IMR-90 (cell line): ENCODE measurements around the gene KRTAP10-11. TPM values are rescaled to one million over a fixed set of nuclear protein-coding genes. Genes with fewer than 3 reads are reported as not detected.

Experiments used
- ATAC-seq: fragments of 200-7000 bp; cut with Tn5 transposase; 2 replicates; pipeline ENCODE4 v1.9.1; 2020; ENCODE audit warnings: low read depth, mild to moderate bottlenecking, moderate library complexity
- BruUV-seq: library from RNA; stranded (reverse); fragments of 400-500 nt; replicated peaks from 2 replicates; lab custom pipeline; 2021; lab: Mats Ljungman, UMichigan
- CTCF ChIA-PET: fragments of 300-600 bp; formaldehyde crosslinking; extraction: SDS; loops from one replicate; lab custom pipeline; 2021; ENCODE audit warnings: antibody characterized with exemption; lab: Yijun Ruan, JAX
- POLR2A ChIA-PET: fragments of 300-600 bp; sonication (Branson Sonifier 250); formaldehyde crosslinking; loops from one replicate; lab custom pipeline; 2022; ENCODE audit warnings: antibody characterized with exemption; ENCODE audit not compliant: unreplicated experiment; lab: Charles Lee
- DNase-seq: peaks from one replicate; pipeline ENCODE4 v3.0.0; 2013
- H2AFZ ChIP-seq: replicated peaks from 2 replicates; pipeline ENCODE3; 2013; ENCODE audit warnings: low read length, mild to moderate bottlenecking; ENCODE audit not compliant: poor library complexity
- H2AK5ac ChIP-seq: 2 replicates; pipeline ENCODE4 v1.6.1; 2013; ENCODE audit warnings: low read depth, low read length, inconsistent platforms
- H2AK9ac ChIP-seq: replicated peaks from 2 replicates; pipeline ENCODE3; 2013; ENCODE audit warnings: mild to moderate bottlenecking, low read depth, low read length, moderate library complexity; ENCODE audit not compliant: poor library complexity
- H2BK120ac ChIP-seq: 2 replicates; pipeline ENCODE4 v1.6.1; 2013; ENCODE audit warnings: low read depth, low read length, inconsistent platforms
- H2BK15ac ChIP-seq: 3 replicates; pipeline ENCODE4 v1.6.1; 2013; ENCODE audit warnings: low read depth, low read length, inconsistent platforms
- H2BK20ac ChIP-seq: 2 replicates; pipeline ENCODE4 v1.6.1; 2013; ENCODE audit warnings: low read depth, mild to moderate bottlenecking, inconsistent platforms, low read length, moderate library complexity
- H2BK5ac ChIP-seq: 2 replicates; pipeline ENCODE4 v1.6.1; 2013; ENCODE audit warnings: mild to moderate bottlenecking, low read depth, low read length, inconsistent platforms; ENCODE audit not compliant: poor library complexity, severe bottlenecking
- H3K14ac ChIP-seq: replicated peaks from 2 replicates; pipeline ENCODE4 v1.6.1; 2013; ENCODE audit warnings: low read depth, low read length, inconsistent platforms
- H3K18ac ChIP-seq: 2 replicates; pipeline ENCODE4 v1.6.1; 2013; ENCODE audit warnings: low read depth, low read length, control low read depth
- H3K23ac ChIP-seq: 2 replicates; pipeline ENCODE4 v1.6.1; 2013; ENCODE audit warnings: low read depth, low read length, inconsistent platforms
- H3K27ac ChIP-seq: 2 replicates; pipeline ENCODE4 v1.5.1; 2013; ENCODE audit warnings: mild to moderate bottlenecking, control low read depth, low read length; ENCODE audit not compliant: insufficient read depth
- H3K27me3 ChIP-seq: 2 replicates; pipeline ENCODE4 v1.6.1; 2013; ENCODE audit warnings: low read length; ENCODE audit not compliant: control insufficient read depth, insufficient read depth
- H3K36me3 ChIP-seq: 2 replicates; pipeline ENCODE4 v1.6.1; 2013; ENCODE audit warnings: low read length, mixed read lengths; ENCODE audit not compliant: control insufficient read depth, insufficient read depth
- H3K4ac ChIP-seq: 2 replicates; pipeline ENCODE4 v1.6.1; 2013; ENCODE audit warnings: low read depth, low read length, inconsistent platforms
- H3K4me1 ChIP-seq: 2 replicates; pipeline ENCODE4 v1.6.1; 2013; ENCODE audit warnings: low read length, mixed read lengths; ENCODE audit not compliant: control insufficient read depth, insufficient read depth
- H3K4me2 ChIP-seq: 2 replicates; pipeline ENCODE4 v1.6.1; 2013; ENCODE audit warnings: low read depth, mild to moderate bottlenecking, control low read depth, low read length, moderate library complexity
- H3K4me3 ChIP-seq: 2 replicates; pipeline ENCODE4 v1.5.1; 2013; ENCODE audit warnings: low read depth, mild to moderate bottlenecking, control low read depth, low read length, moderate library complexity; ENCODE audit not compliant: insufficient read depth
- H3K56ac ChIP-seq: 2 replicates; pipeline ENCODE4 v1.6.1; 2013; ENCODE audit warnings: low read length, inconsistent platforms; ENCODE audit not compliant: insufficient read depth; ENCODE audit errors: extremely low read depth
- H3K79me1 ChIP-seq, 2 experiments: 2 replicates each; pipeline ENCODE4 v1.6.1; 2013; ENCODE audit warnings: low read length in 2 of 2, inconsistent platforms in 1 of 2, low read depth in 1 of 2
- H3K9ac ChIP-seq: 2 replicates; pipeline ENCODE4 v1.6.1; 2013; ENCODE audit warnings: low read depth, low read length, control low read depth
- H3K9me1 ChIP-seq: 2 replicates; pipeline ENCODE4 v1.6.1; 2013; ENCODE audit warnings: low read length, inconsistent platforms; ENCODE audit not compliant: insufficient read depth
- H3K9me3 ChIP-seq: 2 replicates; pipeline ENCODE4 v1.6.1; 2013; ENCODE audit warnings: low read length; ENCODE audit not compliant: control insufficient read depth, insufficient read depth
- H4K20me1 ChIP-seq: 2 replicates; pipeline ENCODE4 v1.6.1; 2013; ENCODE audit warnings: low read length, inconsistent platforms; ENCODE audit not compliant: insufficient read depth
- H4K5ac ChIP-seq: 2 replicates; pipeline ENCODE4 v1.6.1; 2013; ENCODE audit warnings: mild to moderate bottlenecking, low read depth, low read length, control low read depth
- H4K8ac ChIP-seq, 2 experiments: 2 replicates each; pipeline ENCODE4 v1.6.1; 2013; ENCODE audit warnings: low read depth in 2 of 2, low read length in 2 of 2, control low read depth in 1 of 2, inconsistent platforms in 1 of 2
- H4K91ac ChIP-seq: 2 replicates; pipeline ENCODE4 v1.6.1; 2013; ENCODE audit warnings: low read depth, low read length, inconsistent platforms; ENCODE audit not compliant: insufficient read depth
- ELK1 ChIP-seq: fragments of 150-350 bp; IDR thresholded peaks from 2 replicates; pipeline ENCODE4 v1.6.1; 2016; ENCODE audit warnings: low read depth, mild to moderate bottlenecking, low read length, moderate library complexity, borderline replicate concordance
- MXI1 ChIP-seq: IDR thresholded peaks from 2 replicates; pipeline ENCODE4 v1.6.1; 2012; ENCODE audit warnings: low read depth, mild to moderate bottlenecking, low read length, moderate library complexity, borderline replicate concordance
- NFE2L2 ChIP-seq: fragments of 150-350 bp; IDR thresholded peaks from 2 replicates; pipeline ENCODE4 v1.6.1; 2016; ENCODE audit warnings: low read depth, mild to moderate bottlenecking, low read length
- WGBS, 2 experiments: methylation state at CpG; one replicate each; pipeline versions ENCODE4 v1.1.5 to v1.1.7; 2013; ENCODE audit warnings: missing lambda C conversion rate in 2 of 2; ENCODE audit not compliant: insufficient read length in 1 of 2; ENCODE audit errors: extremely low coverage in 2 of 2; 5-methylcytosine and 5-hydroxymethylcytosine counted together
- dilution Hi-C: fragments of 300-500 bp; cut with HindIII; formaldehyde crosslinking; loops from one replicate; pipeline ENCODE4 v1.14.3; 2018; ENCODE audit warnings: low sequenced_read_pairs; ENCODE audit not compliant: unreplicated experiment
- in situ Hi-C: fragments of 300-500 bp; cut with MboI; formaldehyde crosslinking; loops from 3 replicates; pipeline ENCODE4 v1.14.3; 2019; ENCODE audit warnings: low sequenced_read_pairs, inconsistent platforms, mixed read lengths
- intact Hi-C: fragments of 100-400 bp; cut with micrococcal nuclease; formaldehyde crosslinking; loops from 2 replicates; pipeline ENCODE4 v1.10.0; 2022
- polyA plus RNA-seq, 3 experiments: library from polyadenylated mRNA; depleted of rRNA; stranded (reverse); fragments of >200 nt; gene quantifications; 2 replicates each; pipeline ENCODE4 v1.2.3, GENCODE V29; 2012; ENCODE audit warnings: low replicate concordance in 1 of 3
- total RNA-seq: library from RNA; depleted of rRNA; stranded (reverse); fragments of >200 nt; gene quantifications from 2 replicates; pipeline ENCODE4 v1.2.3, GENCODE V29; 2012

The KRTAP10-11 gene
- total and polyA plus RNA-seq, 2 of the 4 experiments (the other 2 are of a cell fraction), result not detected

GRCh38 chr21:44603109-44603875 lies 42.9 kb upstream of the KRTAP10-11 start:
- H3K4ac ChIP-seq, result no peak overlapping the region
- DNase-seq (no peak), ATAC-seq (no peak)
- dilution Hi-C loops, result no loop called here
- H3K36me3 ChIP-seq, result no peaks in the 10 kb centered on the region
- CTCF ChIA-PET, result no interaction called here
- BruUV-seq, result no TSS peak
- 20% methylated on average over 3 of the region's 17 CpGs; no CpG with 5 or more reads in 1 of the 2 experiments for WGBS, 2 experiments
- H2AFZ ChIP-seq, result no peak overlapping the region
- H4K5ac ChIP-seq, result no peak overlapping the region
- H3K27ac ChIP-seq, result no peak overlapping the region
- intact Hi-C loops, result no loop called here
- H2AK5ac ChIP-seq, result no peak overlapping the region
- no peaks in the 10 kb centered on the region for H3K79me1 ChIP-seq
- no peak overlapping the region for H3K14ac ChIP-seq
- no peak overlapping the region for H3K23ac ChIP-seq
- H3K18ac ChIP-seq, result no peak overlapping the region
- TF ChIP-seq MXI1 (no peak), NFE2L2 (no peak), ELK1 (no peak)
- H3K4me1 ChIP-seq, result no peaks in the 10 kb centered on the region
- no peaks in the 10 kb centered on the region for H4K20me1 ChIP-seq
- H4K91ac ChIP-seq, result no peak overlapping the region
- no peak overlapping the region for H2AK9ac ChIP-seq
- peaks cover 2% of the 10 kb centered on the region for H3K27me3 ChIP-seq
- H3K9me3 ChIP-seq, result no peaks in the 10 kb centered on the region
- H3K9ac ChIP-seq, result no peak overlapping the region
- no peak overlapping the region for H4K8ac ChIP-seq
- H2BK120ac ChIP-seq, result no peak overlapping the region
- H3K4me3 ChIP-seq, result no peak overlapping the region
- H2BK15ac ChIP-seq, result no peak overlapping the region
- no peak overlapping the region for H3K56ac ChIP-seq
- in situ Hi-C loops, result no loop called here
- H3K9me1 ChIP-seq, result no peaks in the 10 kb centered on the region
- no peak overlapping the region for H2BK5ac ChIP-seq
- H2BK20ac ChIP-seq, result no peak overlapping the region
- POLR2A ChIA-PET, result no interaction called here
- no peak overlapping the region for H3K4me2 ChIP-seq
